ENCODE measurements around the gene RIPOR1.

Gene RIPOR1

DNA sequence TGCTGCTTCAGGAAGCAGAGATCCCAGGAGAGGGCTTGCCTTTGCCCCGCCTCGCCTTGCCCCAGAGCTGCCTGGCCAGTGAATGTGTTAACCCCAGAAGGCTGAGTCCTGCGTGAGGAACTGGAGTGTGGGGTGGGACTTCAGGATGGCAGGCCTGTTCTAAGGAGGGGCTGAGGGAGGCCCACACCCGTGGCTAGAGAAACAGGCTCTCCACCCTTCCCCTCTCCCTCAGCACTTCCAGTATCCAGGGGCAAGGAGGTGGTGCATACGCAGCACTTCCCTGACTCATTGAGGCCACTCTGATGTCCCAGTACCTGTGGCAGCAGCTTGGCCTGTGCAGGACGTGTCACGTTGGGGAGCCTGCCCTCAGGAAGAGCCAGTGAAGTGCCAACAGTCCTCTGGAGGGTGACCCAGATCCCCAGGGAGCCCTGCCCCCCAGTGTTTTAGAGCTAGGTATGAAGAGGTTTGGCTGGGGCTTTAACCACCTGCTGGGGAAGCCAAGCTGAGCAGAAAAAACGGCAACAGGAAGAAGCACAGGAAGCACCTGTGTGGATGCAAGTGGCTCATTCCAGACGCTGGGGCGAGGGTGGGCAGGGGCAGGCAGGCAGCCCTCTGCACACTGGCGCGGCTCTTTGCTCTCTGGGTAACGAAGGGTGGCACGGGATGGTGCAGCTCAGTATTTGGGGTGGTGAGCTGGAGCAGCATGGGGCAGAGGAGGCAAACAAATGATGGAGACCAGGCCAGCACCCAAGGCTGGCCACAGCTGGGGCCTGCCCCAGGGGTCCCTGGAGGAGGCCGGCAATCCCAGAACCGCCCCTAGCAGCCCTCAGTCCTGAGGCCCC, 19.0 kb downstream of the RIPOR1 start:
- no peak overlapping the region for H2AFZ ChIP-seq
- no peak overlapping the region for H3K9ac ChIP-seq
- H3K27ac ChIP-seq: no peak overlapping the region
- no peak overlapping the region for H3K4me3 ChIP-seq (ENCODE audit: low read depth, low read length)
- H3K4me1 ChIP-seq: no peaks in the 10 kb centered on the region
- no peaks in the 10 kb centered on the region for H3K36me3 ChIP-seq (ENCODE audit: control insufficient read depth, insufficient read depth, low read length)
- H3K27me3 ChIP-seq (ENCODE audit: control insufficient read depth, insufficient read depth, low read length): no peaks in the 10 kb centered on the region
- TF ChIP-seq CTCF (IDR thresholded peaks at IDR 0.05): no peak
- no peak overlapping the region for H3K4me2 ChIP-seq (ENCODE audit: low read length)
- H3K79me2 ChIP-seq: no peaks in the 10 kb centered on the region
- H3K9me3 ChIP-seq (ENCODE audit: control insufficient read depth, low read length): no peaks in the 10 kb centered on the region

- no peaks in the 10 kb centered on the region for H3K36me3 ChIP-seq (ENCODE audit: control insufficient read depth, insufficient read depth, low read length)
- TF ChIP-seq CTCF (IDR thresholded peaks at IDR 0.05): no peak
- H3K4me1 ChIP-seq: no peaks in the 10 kb centered on the region
- no peak overlapping the region for H3K9ac ChIP-seq
- H3K27me3 ChIP-seq (ENCODE audit: control insufficient read depth, insufficient read depth, low read length): no peaks in the 10 kb centered on the region
- peaks cover 4% of the 10 kb centered on the region for H3K79me2 ChIP-seq
- H3K9me3 ChIP-seq (ENCODE audit: control insufficient read depth, low read length): no peaks in the 10 kb centered on the region
- no peak overlapping the region for H3K4me2 ChIP-seq (ENCODE audit: low read length)
- no peak overlapping the region for H3K27ac ChIP-seq
- no peak overlapping the region for H2AFZ ChIP-seq
- no peak overlapping the region for H3K4me3 ChIP-seq (ENCODE audit: low read depth, low read length)
Measured at GRCh38 chr16:67548265-67549126, 19.9 kb downstream of the RIPOR1 start.

- no peaks in the 10 kb centered on the region for H3K9me3 ChIP-seq (ENCODE audit: control insufficient read depth, low read length)
- peaks cover 4% of the 10 kb centered on the region for H3K79me2 ChIP-seq
- no peak overlapping the region for H3K4me2 ChIP-seq (ENCODE audit: low read length)
- no peak overlapping the region for H3K4me3 ChIP-seq (ENCODE audit: low read depth, low read length)
- H2AFZ ChIP-seq: no peak overlapping the region
- H3K9ac ChIP-seq: no peak overlapping the region
- H3K36me3 ChIP-seq (ENCODE audit: control insufficient read depth, insufficient read depth, low read length): no peaks in the 10 kb centered on the region
- H3K27ac ChIP-seq: no peak overlapping the region
- no peak for TF ChIP-seq CTCF (IDR thresholded peaks at IDR 0.05)
- H3K4me1 ChIP-seq: no peaks in the 10 kb centered on the region
- no peaks in the 10 kb centered on the region for H3K27me3 ChIP-seq (ENCODE audit: control insufficient read depth, insufficient read depth, low read length)
Measured at GRCh38 chr16:67549240-67549639, 20.6 kb downstream of the RIPOR1 start.

- H3K4me3 ChIP-seq (ENCODE audit: low read depth, low read length): no peak overlapping the region
- H2AFZ ChIP-seq: no peak overlapping the region
- H3K4me1 ChIP-seq: no peaks in the 10 kb centered on the region
Measured at GRCh38 chr16:67549936-67550335, 21.3 kb downstream of the RIPOR1 start.

More at GRCh38 chr16:67549936-67550335, 21.3 kb downstream of the RIPOR1 start:
- Histone ChIP-seq H3K9ac (no peak overlapping the region), H3K27me3 (ENCODE audit: control insufficient read depth, insufficient read depth, low read length) (no peaks in the 10 kb centered on the region), H3K79me2 (peaks cover 4% of the 10 kb centered on the region), H3K9me3 (ENCODE audit: control insufficient read depth, low read length) (no peaks in the 10 kb centered on the region), H3K4me2 (ENCODE audit: low read length) (no peak overlapping the region), H3K36me3 (ENCODE audit: control insufficient read depth, insufficient read depth, low read length) (no peaks in the 10 kb centered on the region), H3K27ac (no peak overlapping the region)
- no peak for TF ChIP-seq CTCF (IDR thresholded peaks at IDR 0.05)

Measured in parathyroid adenoma (tissue), 2 donors.